Measurements from ENCODE around the gene ZNF607.
"Not testable (repeated sequence)": the region's sequence is repeated elsewhere in the genome, so short reads cannot be mapped to it uniquely, and the experiment has no call there.

Gene ZNF607

GRCh38 chr19:37683520-37683919 lies 36.0 kb downstream of the ZNF607 start:
- no peak for DNase-seq
- TF ChIP-seq GATA1 (IDR thresholded peaks at IDR 0.05; ENCODE audit: low read depth, low read length), result no peak
- TF ChIP-seq POLR2A (IDR thresholded peaks at IDR 0.05; ENCODE audit: low read length), result no peak

GRCh38 chr19:37669450-37669914 lies 50.1 kb downstream of the ZNF607 start:
- TF ChIP-seq POLR2A (IDR thresholded peaks at IDR 0.05; ENCODE audit: low read length) (no peak), GATA1 (IDR thresholded peaks at IDR 0.05; ENCODE audit: low read depth, low read length) (no peak)
- no peak for DNase-seq

GRCh38 chr19:37657157-37657556 lies 62.4 kb downstream of the ZNF607 start:
- not testable (repeated sequence) for DNase-seq

GRCh38 chr19:37655689-37656371 lies 63.7 kb downstream of the ZNF607 start:
- peak; percentile 85 to 87 for DNase-seq
- no peak for TF ChIP-seq POLR2A (IDR thresholded peaks at IDR 0.05; ENCODE audit: low read length)
- TF ChIP-seq GATA1 (IDR thresholded peaks at IDR 0.05; ENCODE audit: low read depth, low read length), result no peak

- no peak for TF ChIP-seq GATA1 (IDR thresholded peaks at IDR 0.05; ENCODE audit: low read depth, low read length)
- peak; percentile 85 to 87 for DNase-seq
Measured at GRCh38 chr19:37655301-37655688, 64.3 kb downstream of the ZNF607 start, which contains the start of gene ZFP30. TSS of gene ZFP30 (minus strand) at chr19:37655465. CDS start at chr19:37647822, 7,643 bp downstream.

- TF ChIP-seq POLR2A (IDR thresholded peaks at IDR 0.05; ENCODE audit: low read length) (no peak), GATA1 (IDR thresholded peaks at IDR 0.05; ENCODE audit: low read depth, low read length) (no peak)
- peak; percentile 76 to 79 for DNase-seq
Measured at GRCh38 chr19:37654629-37655300, 64.8 kb downstream of the ZNF607 start.

- TF ChIP-seq POLR2A (IDR thresholded peaks at IDR 0.05; ENCODE audit: low read length), result no peak
- DNase-seq, result no peak
Measured at GRCh38 chr19:37654118-37654517, 65.4 kb downstream of the ZNF607 start.

Data from erythroblast (primary cell).